Spleen (tissue), 7 donors: ENCODE data around the gene IL36RN.
"Not testable (repeated sequence)": the region's sequence is repeated elsewhere in the genome, so short reads cannot be mapped to it uniquely, and the experiment has no call there.

Experiments
- CTCF ChIP-seq, 11 experiments: fragments of 200-600 bp in 7 of 11; fragments of 450-650 bp in 4 of 11; sonication (generic) in 4 of 11; IDR thresholded peaks in 8 of 11; conservative IDR thresholded peaks in 3 of 11; 1 replicate in 7 of 11; 2 replicates in 4 of 11; pipeline versions ENCODE4 v1.4.0 to v1.8.0; 2016 to 2021; ENCODE audit warnings: antibody characterized with exemption in 11 of 11, inconsistent platforms in 4 of 11, mild to moderate bottlenecking in 1 of 11
- POLR2A ChIP-seq, 3 donors: fragments of 450-650 bp; IDR thresholded peaks; one replicate each; pipeline ENCODE4 v1.5.1; 2017; ENCODE audit warnings: antibody characterized with exemption in 3 of 3, mild to moderate bottlenecking in 1 of 3
- donor health status: DM: no; HTN: no; CAD: no; lungs with moderate emphysema.
- donor health status: DM: no; HTN: no; CAD: no.
- donor health status: DM: no; HTN: no; CAD: no.

- not testable (repeated sequence) for TF ChIP-seq POLR2A (IDR thresholded peaks at IDR 0.05); CTCF (IDR thresholded peaks at IDR 0.05 in 8 of 11, conservative IDR thresholded peaks at IDR 0.05 in 3 of 11)
These were observed 38.0 kb downstream of the IL36RN start for GRCh38 chr2:113096842-113097618.
